IMR-90 (cell line): ENCODE data around the gene SOX4.

Source experiments
- CEBPB ChIP-seq: IDR thresholded peaks from 2 replicates; pipeline ENCODE4 v1.6.1; 2012; ENCODE audit warnings: low read depth, low read length, improper control_type of control experiment
- CTCF ChIP-seq: conservative IDR thresholded peaks from 2 replicates; pipeline ENCODE4 v1.5.1; 2012; ENCODE audit warnings: mild to moderate bottlenecking, low read depth, low read length, improper control_type of control experiment
- POLR2A ChIP-seq: IDR thresholded peaks from 2 replicates; pipeline ENCODE4 v1.6.1; 2012; ENCODE audit warnings: mild to moderate bottlenecking, low read depth, low read length
- RAD21 ChIP-seq: IDR thresholded peaks from 2 replicates; pipeline ENCODE4 v1.6.1; 2012; ENCODE audit warnings: low read length, improper control_type of control experiment

DNA sequence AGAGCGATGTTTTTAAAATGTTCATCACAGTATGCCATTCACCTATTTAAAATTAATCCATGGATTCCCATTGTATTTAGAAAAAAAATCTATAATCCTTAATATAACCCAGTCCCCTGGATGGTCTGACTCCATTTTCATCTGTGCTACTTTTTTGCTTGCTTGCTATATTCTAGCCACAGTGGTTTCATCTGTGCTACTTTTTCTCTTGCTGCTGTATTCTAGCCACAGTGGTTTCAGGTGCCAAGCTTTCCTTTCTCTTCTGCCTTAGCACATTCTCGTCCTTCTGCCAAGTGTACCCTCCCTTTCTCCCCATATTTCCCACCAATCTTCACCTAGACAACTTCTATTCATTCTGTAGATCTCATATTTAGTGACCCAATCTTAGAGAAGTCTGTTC, 33.3 kb upstream of the SOX4 start:
- TF ChIP-seq RAD21 (no peak), CTCF (no peak), POLR2A (no peak), CEBPB (no peak)
